NCI-H1417 treated with DMSO at 0.1 percent for 48 hours (cell line): ENCODE measurements around the gene GOLGA6L22.
"Not testable (repeated sequence)": the region's sequence is repeated elsewhere in the genome, so short reads cannot be mapped to it uniquely, and the experiment has no call there.

Source experiments
- DNase-seq: peaks from one replicate; lab custom pipeline; 2025; lab: John Stamatoyannopoulos, UW

GOLGA6L22 gene, protein sequence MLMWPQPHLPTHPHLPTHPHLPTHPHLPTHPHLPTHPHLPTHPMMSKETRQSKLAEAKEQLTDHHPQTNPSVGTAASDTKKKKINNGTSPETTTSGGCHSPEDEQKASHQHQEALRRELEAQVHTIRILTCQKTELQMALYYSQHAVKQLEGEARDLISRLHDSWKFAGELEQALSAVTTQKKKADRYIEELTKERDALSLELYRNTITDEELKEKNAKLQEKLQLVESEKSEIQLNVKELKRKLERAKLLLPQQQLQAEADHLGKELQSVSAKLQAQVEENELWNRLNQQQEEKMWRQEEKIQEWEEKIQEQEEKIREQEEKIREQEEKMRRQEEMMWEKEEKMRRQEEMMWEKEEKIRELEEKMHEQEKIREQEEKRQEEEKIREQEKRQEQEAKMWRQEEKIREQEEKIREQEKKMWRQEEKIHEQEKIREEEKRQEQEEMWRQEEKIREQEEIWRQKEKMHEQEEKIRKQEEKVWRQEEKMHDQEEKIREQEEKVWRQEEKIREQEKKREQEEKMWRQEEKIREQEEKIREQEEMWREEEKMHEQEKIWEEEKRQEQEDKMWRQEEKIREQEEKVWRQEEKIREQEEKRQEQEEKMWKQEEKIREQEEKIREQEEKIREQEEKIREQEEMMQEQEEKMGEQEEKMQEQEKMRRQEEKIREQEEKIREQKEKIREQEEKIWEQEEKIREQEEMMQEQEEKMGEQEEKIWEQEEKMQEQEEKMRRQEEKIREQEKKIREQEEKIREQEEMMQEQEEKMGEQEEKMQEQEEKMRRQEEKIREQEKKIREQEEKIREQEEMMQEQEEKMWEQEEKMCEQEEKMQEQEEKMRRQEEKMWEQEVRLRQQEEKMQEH

DNA sequence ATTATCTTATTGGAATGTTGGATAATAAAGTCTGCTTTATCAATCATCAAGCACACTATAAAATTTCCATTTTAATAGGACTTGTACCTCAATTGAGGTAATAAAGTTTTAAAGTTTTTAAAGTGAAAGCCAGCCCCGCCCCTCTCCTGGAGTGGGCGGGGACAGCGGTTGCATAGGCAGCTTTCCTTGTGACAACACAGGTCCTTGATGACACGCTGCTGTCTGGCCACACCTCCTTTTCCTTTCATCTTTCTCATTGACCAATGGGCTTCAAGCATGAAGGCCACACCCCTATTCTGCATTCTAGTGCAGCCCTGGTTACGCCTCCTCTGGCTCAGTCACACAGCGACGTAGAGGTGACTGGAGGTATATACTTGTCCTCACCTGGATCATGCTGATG lies at the start of gene GOLGA6L22:
Gene GOLGA6L22 (plus strand): TSS at position 301 of the 400 bp plus-strand sequence. CDS start 91 bp downstream, at position 392.
- not testable (repeated sequence) for DNase-seq

- not testable (repeated sequence) for DNase-seq
Observed at GRCh38 chr15:22417288-22417687, 41.4 kb upstream of the GOLGA6L22 start.

- not testable (repeated sequence) for DNase-seq
Observed at GRCh38 chr15:22417795-22418194, 40.9 kb upstream of the GOLGA6L22 start.

DNA sequence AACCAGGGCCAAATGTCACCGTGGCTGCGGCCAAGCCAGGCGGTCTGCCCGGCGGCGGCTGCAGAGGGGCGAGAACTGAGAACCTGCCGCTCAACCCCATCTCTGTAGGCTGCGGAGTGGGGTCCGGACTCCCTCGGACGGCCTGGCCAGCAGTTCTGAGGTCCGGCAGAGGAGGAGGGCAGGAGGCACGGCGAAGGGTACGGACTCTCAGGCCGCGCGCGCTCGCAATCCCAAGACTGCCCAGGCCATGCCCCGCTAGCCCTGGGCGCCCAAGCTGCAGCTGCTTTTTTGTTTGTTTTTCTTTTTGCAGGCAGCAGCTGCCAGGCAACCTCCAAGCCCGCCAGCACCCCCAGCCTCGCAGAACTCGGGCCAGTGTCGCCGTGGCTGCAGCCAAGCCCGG lies 40.5 kb upstream of the GOLGA6L22 start:
- not testable (repeated sequence) for DNase-seq

GRCh38 chr15:22418666-22419065 lies 40.0 kb upstream of the GOLGA6L22 start:
- not testable (repeated sequence) for DNase-seq

GRCh38 chr15:22420340-22420739 lies 38.4 kb upstream of the GOLGA6L22 start:
- not testable (repeated sequence) for DNase-seq

DNA sequence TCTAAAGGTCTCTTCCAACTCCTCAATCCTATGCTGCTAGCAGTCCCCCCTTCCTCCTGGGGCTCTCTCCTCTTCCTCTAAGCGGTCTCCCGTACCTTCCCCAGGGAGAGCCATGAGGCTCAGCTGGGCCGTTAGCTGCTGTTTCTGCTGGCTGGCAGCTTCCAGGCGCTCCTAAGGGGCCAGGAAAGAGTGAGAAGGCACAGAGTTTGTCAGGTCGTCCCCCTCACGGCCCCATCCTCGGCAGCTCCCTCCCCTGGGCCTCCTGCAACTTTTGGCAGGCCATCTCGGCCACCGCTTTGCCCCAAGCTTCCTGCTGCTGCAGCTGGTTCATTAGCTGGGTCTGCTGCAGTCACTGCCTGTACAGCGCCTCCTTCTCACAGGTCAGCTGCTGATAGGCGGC lies 29.3 kb upstream of the GOLGA6L22 start:
- not testable (repeated sequence) for DNase-seq

DNA sequence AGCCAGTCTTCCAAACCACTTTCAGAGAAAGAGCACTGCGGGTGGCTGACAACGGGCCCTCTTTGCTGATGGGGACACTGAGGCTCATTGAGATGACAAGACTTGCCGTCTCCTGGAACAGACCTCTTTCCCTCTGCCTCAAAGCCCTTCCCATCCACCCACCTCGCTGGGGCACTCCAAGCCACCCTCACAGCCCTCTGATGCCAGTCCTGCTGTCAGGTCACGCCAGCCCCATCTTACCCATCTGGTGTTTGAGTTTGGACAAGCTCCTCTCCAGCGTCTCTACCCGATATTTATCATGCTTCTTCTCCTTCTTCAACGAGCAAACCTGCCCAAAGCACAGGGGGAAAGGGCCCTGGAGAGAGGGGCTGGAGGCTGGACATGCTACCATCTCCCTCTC lies 27.0 kb upstream of the GOLGA6L22 start:
- not testable (repeated sequence) for DNase-seq

DNA sequence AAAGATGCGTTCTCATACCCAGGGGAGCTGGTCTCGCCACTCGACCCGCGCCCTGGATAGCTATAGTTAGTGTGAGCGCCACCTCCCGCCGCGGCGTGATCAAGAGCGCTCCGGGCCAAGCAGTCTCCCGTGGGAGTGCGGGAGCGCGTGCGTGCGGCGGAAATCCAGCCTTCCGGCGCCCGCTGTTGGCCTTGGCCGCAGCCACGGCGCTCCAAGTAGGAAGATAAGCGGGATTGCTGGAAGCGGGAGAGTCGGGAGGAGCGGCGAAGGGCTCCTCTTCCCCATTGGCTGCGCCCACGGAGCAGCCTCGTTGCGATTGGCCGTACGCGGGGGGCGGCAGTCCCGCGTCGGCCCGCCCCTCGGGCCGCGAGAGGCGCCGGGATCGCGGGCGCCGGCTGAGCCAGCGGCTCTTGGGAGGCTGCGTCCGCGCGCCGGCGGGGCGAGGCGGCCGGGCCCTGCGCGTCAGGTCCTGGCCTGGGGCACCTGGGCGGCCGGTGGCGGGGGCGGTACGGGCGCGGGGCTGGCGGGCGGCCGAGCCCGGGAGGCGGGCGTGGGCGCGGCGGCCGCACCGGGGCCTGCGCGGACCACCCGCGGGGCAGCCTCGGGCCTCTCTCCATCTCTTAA lies 35.9 kb downstream of the GOLGA6L22 start:
- not testable (repeated sequence) for DNase-seq

DNA sequence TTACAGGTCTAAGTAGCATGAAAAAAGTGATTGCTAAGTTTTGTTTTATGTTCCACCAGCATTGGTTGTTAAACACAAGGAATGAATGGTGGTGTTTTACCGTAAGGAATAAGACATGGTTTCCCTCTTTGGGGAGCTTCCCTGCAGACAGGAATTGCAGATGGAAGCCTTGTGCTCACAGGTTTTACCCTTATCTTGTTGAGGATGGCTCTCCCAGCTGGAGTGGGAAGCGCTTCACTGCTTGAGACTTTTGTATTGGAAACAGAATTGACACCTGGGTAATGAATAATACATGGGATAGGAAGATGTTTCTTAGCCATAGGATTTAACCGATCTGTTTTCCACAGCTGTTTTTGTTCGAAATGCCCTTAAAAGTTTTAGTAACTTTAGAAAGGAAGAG lies 38.5 kb downstream of the GOLGA6L22 start:
- DNase-seq = not testable (repeated sequence)

- not testable (repeated sequence) for DNase-seq
Observed at GRCh38 chr15:22498220-22498925, 39.7 kb downstream of the GOLGA6L22 start.

GRCh38 chr15:22502272-22502671 lies 43.6 kb downstream of the GOLGA6L22 start:
- DNase-seq = not testable (repeated sequence)

- not testable (repeated sequence) for DNase-seq
Observed at GRCh38 chr15:22506959-22507358, 48.3 kb downstream of the GOLGA6L22 start.

- DNase-seq = not testable (repeated sequence)
Observed at GRCh38 chr15:22516140-22516539, 57.4 kb downstream of the GOLGA6L22 start.
